Ishikawa (cell line): ENCODE data around the gene FIGN.

Experiments used
- CEBPB ChIP-seq: IDR thresholded peaks from 2 replicates; pipeline ENCODE4 v1.6.1; 2012
- CREB1 ChIP-seq: IDR thresholded peaks from 2 replicates; pipeline ENCODE4 v1.6.1; 2012; ENCODE audit warnings: low read depth
- EGR1 ChIP-seq: IDR thresholded peaks from 2 replicates; pipeline ENCODE4 v1.6.1; 2012
- EP300 ChIP-seq: IDR thresholded peaks from 2 replicates; pipeline ENCODE4 v1.6.1; 2012; ENCODE audit warnings: borderline replicate concordance
- FOXM1 ChIP-seq: IDR thresholded peaks from 2 replicates; pipeline ENCODE4 v1.6.1; 2012; ENCODE audit warnings: low read depth, borderline replicate concordance
- NFIC ChIP-seq: IDR thresholded peaks from 2 replicates; pipeline ENCODE4 v1.6.1; 2012
- RAD21 ChIP-seq: IDR thresholded peaks from 2 replicates; pipeline ENCODE4 v1.6.1; 2012; ENCODE audit warnings: low read depth
- TAF1 ChIP-seq: IDR thresholded peaks from 2 replicates; pipeline ENCODE4 v1.6.1; 2012; ENCODE audit warnings: low read depth, mild to moderate bottlenecking
- TCF12 ChIP-seq: IDR thresholded peaks from 2 replicates; pipeline ENCODE4 v1.6.1; 2012; ENCODE audit warnings: low read depth
- TEAD4 ChIP-seq: IDR thresholded peaks from 2 replicates; pipeline ENCODE4 v1.6.1; 2012
- YY1 ChIP-seq: IDR thresholded peaks from 2 replicates; pipeline ENCODE4 v1.6.1; 2012; ENCODE audit warnings: low read depth
- ZBTB7A ChIP-seq: IDR thresholded peaks from 2 replicates; pipeline ENCODE4 v1.6.1; 2012; ENCODE audit warnings: low read depth
- TF ChIP-seq, protein P1 (sequence below): IDR thresholded peaks from 2 replicates; pipeline ENCODE4 v1.6.1; 2012
- TF ChIP-seq, protein P2 (sequence below): IDR thresholded peaks from 2 replicates; pipeline ENCODE4 v1.6.1; 2012
- TF ChIP-seq, protein P3 (sequence below): IDR thresholded peaks from 2 replicates; pipeline ENCODE4 v1.6.1; 2012; ENCODE audit warnings: low read depth, mild to moderate bottlenecking

FIGN gene

DNA sequence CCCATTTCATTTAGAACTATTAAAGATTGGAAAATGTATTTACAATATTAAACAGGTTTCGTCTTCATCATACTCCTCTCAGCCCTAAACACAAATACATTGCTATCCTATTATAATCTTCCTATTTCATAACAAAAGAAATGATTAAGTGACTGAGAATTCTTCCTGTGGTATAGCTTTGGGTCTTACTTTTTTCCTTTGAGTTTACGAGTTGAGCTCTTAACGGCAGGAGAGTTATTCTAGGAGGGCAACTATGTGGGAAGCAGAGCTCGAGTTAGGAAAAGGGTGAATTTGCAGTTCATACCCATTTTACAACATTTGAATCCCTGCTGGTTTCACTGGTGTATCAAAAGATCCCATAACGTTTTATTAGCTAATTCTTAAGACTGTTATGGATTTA, 105.0 kb downstream of the FIGN start:
- TF ChIP-seq RAD21 (no peak), EGR1 (no peak), TCF12 (no peak), TAF1 (no peak)

DNA sequence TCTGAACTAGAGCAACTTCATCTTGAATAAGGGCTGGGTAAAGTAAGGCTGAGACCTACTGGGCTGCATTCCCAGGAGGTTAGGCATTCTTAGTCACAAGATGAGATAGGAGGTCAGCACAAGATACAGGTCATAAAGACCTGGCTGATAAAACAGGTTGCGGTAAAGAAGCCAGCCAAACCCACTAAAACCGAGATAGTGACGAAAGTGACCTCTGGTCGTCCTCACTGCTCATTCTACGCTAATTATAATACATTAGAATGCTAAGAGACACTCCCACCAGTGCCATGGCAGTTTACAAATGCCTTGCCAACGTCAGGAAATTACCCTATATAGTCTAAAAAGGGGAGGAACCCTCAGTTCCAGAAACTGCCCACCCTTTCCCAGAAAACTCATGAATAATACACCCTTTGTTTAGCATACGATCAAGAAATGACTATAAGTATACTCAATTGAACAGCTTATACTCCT, 109.1 kb downstream of the FIGN start:
- TF ChIP-seq, protein P1, sequence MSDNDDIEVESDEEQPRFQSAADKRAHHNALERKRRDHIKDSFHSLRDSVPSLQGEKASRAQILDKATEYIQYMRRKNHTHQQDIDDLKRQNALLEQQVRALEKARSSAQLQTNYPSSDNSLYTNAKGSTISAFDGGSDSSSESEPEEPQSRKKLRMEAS = no peak
- TF ChIP-seq CEBPB = no peak
- TF ChIP-seq, protein P2, sequence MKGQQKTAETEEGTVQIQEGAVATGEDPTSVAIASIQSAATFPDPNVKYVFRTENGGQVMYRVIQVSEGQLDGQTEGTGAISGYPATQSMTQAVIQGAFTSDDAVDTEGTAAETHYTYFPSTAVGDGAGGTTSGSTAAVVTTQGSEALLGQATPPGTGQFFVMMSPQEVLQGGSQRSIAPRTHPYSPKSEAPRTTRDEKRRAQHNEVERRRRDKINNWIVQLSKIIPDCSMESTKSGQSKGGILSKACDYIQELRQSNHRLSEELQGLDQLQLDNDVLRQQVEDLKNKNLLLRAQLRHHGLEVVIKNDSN = no peak
- TF ChIP-seq TCF12 = no peak
- TF ChIP-seq CREB1 = no peak
- no peak for TF ChIP-seq FOXM1
- no peak for TF ChIP-seq EGR1
- TF ChIP-seq YY1 = no peak
- TF ChIP-seq, protein P3, sequence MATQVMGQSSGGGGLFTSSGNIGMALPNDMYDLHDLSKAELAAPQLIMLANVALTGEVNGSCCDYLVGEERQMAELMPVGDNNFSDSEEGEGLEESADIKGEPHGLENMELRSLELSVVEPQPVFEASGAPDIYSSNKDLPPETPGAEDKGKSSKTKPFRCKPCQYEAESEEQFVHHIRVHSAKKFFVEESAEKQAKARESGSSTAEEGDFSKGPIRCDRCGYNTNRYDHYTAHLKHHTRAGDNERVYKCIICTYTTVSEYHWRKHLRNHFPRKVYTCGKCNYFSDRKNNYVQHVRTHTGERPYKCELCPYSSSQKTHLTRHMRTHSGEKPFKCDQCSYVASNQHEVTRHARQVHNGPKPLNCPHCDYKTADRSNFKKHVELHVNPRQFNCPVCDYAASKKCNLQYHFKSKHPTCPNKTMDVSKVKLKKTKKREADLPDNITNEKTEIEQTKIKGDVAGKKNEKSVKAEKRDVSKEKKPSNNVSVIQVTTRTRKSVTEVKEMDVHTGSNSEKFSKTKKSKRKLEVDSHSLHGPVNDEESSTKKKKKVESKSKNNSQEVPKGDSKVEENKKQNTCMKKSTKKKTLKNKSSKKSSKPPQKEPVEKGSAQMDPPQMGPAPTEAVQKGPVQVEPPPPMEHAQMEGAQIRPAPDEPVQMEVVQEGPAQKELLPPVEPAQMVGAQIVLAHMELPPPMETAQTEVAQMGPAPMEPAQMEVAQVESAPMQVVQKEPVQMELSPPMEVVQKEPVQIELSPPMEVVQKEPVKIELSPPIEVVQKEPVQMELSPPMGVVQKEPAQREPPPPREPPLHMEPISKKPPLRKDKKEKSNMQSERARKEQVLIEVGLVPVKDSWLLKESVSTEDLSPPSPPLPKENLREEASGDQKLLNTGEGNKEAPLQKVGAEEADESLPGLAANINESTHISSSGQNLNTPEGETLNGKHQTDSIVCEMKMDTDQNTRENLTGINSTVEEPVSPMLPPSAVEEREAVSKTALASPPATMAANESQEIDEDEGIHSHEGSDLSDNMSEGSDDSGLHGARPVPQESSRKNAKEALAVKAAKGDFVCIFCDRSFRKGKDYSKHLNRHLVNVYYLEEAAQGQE = no peak
- no peak for TF ChIP-seq TEAD4
- TF ChIP-seq EP300 = no peak
- no peak for TF ChIP-seq NFIC

DNA sequence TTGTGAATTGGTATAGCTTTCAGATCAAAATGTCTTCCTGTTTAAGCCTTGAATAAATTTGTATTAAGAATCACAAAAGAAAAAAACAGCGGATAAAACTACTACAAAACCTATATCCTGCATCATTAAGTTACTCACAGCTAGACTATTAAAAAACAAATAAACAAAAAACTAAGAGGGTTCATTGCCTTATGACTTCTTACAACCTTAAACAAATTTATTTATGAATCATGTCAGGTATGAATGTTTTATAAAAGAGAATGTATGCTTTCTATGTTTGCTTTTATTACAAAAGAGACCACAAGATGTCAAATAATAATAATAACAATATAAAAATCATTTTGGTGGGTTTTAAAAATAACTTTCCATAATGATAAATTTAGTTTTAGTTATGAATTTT, 109.6 kb downstream of the FIGN start:
- TF ChIP-seq TEAD4 (no peak), NFIC (no peak), CEBPB (no peak), CREB1 (no peak), EGR1 (no peak), RAD21 (no peak), FOXM1 (no peak), TCF12 (no peak), EP300 (no peak), TAF1 (no peak)
- TF ChIP-seq, protein P1 = no peak
- TF ChIP-seq, protein P2 = no peak

DNA sequence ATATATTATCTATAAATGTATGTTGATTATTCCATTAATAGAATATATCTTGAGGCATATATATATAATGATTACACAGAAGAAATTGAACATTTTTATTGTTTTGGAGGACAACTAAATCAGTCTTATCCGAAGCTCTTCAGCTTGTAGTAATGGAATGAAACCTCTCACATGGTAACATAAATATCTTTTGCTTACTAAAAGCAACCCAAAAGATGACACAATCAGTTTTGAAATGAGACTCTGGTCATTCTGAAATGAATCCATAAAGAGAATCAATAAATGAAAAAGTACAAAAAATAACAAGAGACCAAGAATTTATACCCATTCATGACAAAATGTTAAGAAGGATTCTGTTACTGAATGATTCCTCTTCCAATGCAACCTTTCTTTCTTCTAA, 110.2 kb downstream of the FIGN start:
- TF ChIP-seq RAD21 (no peak), TEAD4 (no peak), EGR1 (no peak), CREB1 (no peak), TCF12 (no peak), YY1 (no peak), TAF1 (no peak), ZBTB7A (no peak), CEBPB (no peak), FOXM1 (no peak)
- TF ChIP-seq, protein P2 = no peak
- TF ChIP-seq, protein P3 = no peak

DNA sequence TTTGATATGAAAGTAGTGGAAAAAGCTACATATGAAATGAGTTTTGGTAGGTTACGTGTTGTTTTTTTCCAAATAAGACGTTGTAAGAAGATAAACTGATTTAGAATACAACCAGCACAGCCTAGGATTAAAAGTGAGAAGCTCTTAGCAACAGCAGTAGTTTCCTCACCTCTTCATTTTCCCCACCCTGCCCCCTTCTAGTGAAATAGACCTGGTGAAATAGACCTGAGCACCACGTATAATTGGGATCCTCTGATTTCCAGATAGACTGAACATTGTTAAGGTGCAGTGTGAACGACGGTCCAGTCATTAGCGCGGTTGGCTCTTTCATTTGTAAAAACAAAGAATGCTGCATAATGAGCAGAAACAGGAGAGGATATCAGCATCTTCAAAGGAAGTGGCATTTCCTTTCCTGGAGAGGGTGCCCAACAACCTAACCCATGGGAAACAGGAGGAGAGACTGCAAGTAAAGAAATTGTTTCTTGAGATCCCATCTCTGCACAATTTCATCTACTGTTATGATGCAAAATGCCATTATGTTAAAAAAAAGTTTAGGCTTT, 114.3 kb downstream of the FIGN start:
- TF ChIP-seq ZBTB7A (no peak), FOXM1 (no peak), TAF1 (no peak), EP300 (no peak), RAD21 (no peak), EGR1 (no peak), CEBPB (no peak)
- TF ChIP-seq, protein P3 = no peak
- TF ChIP-seq, protein P1 = no peak
- TF ChIP-seq, protein P2 = no peak
